Activated T-cell treated with anti-CD3 and anti-CD28 coated beads for 48 hours (primary cell): Measurements from ENCODE around the gene ALK.

Experiments
- DNase-seq: peaks from one replicate; pipeline ENCODE4 v3.0.0-alpha.2; 2020; ENCODE audit warnings: low read depth

The ALK gene

DNA sequence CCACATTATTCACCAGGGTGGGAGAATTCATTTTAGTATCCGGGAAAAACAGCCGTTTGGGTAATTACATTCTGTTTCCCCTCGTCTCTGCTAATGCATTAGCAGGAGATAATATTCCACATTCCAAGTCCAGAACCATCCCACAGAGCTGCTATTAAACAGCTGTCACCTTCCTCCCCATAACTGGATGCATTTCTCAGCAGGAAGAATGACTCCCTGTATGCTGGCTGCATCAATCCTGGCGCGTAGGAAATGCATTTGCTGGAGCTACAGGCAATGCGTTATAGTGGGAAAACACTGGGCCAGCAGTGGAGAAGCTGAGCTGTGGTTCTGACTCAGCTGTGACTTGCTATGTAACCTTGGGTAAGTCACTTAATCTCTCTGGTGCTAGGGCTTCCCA lies 560.2 kb downstream of the ALK start:
- DNase-seq = no peak

DNA sequence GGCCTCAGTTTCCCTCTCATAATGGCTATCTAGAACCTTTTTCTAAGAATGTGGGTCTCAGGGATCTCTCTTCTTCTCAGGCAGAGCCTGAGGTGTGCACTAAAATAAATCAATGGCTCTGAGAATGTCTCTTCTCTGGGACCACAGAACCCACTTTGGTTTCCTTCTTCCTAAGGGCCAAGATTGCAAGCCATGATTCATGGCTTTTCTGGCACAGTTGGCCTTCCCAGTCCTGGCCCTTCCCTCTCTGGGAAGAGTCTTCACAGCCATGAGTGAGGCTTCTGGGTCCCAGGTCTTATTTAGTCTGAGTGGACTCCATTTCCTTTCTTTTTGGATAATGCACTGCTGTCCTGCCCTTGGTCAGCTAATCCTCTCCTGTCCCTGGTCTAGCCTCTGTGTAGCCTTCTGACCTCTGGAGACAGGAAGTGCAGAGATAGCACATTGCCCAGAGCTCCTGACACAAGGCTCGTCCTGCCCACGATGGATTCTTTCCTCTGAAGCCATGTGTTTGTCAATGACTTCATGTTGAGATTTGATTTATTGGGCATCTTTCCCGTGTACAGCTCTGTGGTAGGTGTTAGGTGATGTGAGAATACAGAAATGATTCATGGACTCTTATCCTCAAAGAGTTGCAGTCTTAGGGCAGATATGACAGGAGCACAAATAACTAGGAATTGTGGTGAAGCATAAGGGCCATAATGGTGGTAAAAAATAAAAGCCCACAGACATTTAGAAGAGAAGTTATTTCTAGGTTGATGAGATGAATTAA lies 561.2 kb downstream of the ALK start:
- no peak for DNase-seq

DNA sequence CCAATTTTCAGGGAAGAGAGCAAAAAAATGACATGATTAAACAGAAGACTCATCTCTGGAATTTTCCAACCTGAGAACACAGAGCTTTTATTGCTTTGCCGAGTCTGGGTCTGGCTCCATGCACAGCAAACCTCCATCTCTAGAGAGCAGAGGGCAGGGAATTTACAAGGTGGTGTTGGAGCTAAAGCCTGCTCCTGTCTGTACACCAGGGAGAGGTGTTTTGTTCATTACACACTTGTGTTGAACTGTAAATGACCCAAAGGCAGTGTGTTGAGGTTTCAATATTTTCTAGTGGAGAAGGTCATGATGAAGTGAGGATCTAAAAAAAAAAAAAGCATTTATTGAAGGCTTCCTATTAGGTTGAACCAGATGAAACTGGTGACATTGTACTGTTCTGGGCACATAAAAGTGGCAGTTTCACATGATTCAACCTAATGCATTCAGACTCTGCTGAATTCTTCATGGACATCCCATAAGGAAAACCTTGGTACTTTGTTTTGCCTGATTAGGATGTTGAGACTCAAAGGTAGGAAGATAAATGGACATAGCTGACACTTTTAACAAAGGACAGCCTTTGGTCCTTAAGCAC lies 567.9 kb downstream of the ALK start:
- DNase-seq = no peak

DNA sequence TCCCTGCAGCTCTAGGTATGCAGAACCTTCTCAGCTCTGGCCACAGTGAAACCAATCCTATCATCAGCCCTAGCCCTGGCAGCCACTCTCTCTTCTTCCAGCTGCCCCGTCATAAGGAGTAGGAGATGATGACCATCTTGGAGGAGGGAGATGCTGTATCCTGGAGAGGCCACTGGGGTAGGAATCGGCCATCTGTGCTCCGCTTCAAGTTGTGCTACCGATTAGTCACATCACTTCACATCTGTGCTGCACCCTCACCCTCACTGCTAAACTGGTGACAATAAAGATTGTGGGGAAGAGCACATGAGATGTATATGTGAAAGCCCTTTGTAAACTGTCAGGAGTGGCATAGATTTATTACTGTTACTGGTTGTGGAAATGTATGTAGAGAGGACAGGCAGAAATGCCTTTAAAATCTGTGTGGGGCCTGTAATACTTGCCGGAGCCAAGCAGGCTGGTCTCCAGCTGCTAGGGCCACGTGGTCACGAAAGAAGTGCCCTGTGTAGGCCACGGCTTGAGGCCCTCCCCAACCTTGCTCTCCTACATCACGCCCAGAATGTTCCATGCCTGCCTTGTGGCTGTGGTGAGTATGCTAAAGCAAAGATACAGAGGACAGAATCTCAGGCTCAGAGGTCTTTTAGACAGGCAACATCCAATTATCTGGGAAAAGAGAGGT lies 569.3 kb downstream of the ALK start:
- DNase-seq = no peak

DNA sequence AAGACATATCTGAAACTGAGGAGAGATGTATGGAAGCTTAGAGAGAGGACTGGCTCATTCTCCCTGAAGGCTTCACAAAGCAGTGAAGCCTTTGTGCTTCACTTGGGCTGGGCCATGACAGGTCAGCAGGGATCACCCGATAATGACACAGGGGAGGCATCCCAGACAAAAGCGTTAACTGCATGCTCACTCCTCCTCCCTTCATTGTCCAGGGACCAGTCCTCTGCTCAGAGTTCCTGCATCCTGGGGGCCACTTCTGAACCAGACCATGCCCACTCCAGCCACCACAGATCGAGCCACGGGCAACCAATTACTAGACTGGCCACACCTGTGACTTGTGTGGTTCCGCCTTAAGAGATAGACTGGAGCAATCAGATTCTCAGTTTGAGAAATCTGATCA lies 570.1 kb downstream of the ALK start:
- no peak for DNase-seq

DNA sequence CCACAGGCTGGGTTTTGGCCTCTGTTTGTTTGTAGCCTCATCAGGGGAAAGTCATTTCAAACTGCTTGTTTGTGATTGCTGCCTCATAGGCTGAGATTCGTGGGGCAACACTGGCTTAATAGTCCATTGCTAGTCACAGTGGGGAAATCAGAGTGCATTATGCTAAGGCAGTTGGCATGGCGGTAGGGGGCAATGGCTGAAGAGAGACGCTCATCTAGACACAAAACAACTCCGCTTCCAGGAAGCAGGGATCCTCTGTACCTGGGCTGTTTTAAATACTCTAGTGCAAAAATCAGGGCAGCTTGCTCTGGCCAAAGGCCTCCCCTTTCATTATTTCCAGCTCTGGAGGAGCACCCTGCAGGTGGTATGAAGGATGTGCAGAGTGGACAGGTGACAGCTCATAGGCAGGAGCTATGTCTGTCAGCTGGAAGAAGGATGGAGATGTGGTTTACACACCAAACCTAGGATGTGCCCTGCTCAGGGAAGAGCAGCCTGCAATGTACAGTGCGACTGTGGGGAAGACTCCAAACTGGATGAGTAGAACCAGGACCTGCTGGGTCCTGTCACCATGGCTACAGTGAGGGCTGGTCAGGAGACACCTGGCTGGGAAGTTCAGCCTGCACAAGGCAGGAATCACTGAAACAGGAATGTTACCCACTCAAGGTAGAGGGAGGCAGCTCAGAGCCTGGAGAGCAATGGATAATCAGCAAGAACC lies 571.9 kb downstream of the ALK start:
- DNase-seq = no peak

DNA sequence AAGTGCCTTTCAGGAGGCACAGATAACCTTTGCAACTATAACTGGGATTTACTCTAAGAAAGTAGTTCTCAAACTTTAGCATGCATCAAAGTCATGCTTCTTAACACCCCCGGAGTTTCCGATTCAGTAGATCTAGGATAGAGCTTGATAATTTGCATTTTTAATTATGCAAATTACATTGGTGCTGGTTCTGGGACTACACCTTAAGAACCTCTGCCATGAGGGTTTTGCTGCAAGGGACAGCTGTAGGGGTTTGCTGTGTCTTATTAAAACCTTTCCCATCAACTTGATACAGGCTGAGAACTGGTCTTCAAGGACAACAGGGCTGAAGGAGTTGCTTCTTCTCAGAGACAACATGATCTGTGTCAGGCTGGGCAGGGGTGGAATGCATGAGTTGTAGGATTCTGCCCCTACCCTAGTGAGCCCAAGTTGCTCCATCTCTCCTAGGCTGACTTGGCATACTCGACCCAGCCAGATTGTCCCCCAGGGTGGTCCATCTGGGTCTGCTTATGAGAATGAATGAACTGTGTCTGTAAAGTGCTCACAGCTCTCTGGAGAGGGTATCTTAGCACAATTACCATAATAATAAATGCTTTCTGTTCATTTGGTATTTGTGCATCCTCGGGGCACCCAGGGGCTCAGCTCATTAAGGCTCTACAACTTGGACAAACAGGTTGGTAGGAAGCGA lies 573.5 kb downstream of the ALK start:
- DNase-seq = no peak

DNA sequence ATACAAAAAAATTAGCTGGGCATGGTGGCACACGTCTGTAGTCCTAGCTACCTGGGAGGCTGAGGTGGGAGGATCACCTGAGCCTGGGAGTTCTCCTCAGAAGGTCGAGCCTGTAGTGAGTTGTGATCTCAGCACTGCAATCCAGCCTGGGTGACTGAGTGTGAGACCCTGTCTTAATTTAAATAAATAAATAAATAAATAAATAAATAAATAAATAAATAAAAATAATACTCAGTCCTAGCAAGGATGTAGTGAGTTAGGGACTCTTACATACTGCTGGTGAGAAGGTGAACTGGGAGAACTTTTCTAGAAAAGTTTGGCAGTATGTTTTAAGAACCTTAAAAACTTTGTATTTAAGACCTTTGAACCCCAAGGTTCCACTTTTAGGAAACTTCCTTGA lies 576.1 kb downstream of the ALK start:
- DNase-seq = no peak

DNA sequence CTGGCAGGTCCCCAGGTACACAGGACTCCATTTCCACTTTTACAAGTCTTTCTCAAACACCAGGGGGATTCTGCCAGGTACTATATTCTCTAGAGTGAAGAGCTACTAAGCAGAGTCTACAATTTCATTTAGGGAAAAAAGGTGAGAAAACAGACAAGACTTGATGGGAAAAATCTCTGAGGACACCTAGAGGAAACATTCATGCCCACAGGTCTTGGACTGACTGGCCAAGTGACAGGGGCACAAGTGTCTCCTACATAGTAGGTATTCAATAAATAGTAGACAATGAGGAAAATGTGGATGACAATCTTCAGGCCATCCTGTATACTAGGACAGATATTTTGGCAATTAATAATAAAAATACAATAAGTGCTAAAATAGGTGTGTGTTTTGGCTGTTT lies 577.6 kb downstream of the ALK start:
- no peak for DNase-seq

DNA sequence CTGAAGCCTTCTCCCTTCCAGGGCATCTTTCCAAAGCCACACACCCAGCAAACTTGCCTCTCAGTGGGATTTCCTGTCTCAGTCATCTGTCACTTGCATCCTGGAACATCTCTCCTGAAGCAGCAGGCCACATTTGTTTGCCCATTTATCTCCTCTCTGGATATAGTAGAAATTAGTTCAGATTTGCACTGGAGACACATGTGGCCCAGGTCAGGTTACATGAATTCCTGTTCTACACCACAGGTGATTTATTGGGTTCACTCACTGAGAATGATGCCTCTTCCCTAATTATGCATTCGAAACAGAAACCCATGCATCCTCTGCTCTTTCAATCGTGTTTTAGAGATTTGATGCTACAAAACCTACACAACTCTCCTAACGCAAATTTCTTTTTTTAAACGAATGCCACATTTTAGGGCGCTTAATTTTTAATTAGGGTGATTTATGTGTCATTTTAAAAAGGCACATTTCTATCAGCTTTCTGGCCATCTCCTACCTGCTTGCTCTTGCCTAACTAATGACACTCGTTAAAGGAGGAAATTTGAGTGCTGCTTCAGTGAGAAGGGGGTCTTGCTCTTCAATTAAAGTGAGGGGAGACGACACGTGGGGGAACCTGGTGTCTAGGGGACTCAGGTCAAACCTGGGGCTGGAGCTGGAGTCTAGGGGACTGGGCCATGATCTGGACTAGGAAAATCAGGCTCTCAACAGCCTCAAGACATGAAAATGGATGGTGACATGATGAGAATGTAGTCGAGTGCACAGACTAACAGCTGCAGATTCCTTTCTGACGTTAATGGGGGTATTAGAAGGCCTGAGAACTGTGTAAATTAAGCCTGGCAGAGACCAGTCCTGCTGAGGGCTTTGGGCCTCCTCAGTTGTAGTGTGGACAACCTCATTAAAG lies 584.8 kb downstream of the ALK start:
- DNase-seq = no peak

DNA sequence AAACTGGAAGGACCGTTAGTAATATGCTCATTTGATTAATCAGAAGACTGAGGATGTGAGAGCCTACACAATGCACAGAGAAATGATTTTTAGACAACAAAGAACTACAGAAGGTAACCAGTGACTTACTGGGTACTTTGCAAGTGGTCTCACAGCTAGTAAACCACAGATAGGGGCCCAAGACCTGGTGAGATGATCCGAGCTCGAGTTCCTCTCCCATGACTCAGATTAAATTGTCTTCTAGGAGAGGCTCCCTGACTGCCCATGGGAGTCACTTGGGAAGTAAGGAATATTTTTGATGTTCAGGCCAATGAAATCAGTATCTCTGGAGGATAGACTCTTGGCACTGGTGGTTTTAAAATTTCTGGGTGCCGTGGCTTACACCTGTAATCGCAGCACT lies 586.0 kb downstream of the ALK start:
- DNase-seq = no peak

DNA sequence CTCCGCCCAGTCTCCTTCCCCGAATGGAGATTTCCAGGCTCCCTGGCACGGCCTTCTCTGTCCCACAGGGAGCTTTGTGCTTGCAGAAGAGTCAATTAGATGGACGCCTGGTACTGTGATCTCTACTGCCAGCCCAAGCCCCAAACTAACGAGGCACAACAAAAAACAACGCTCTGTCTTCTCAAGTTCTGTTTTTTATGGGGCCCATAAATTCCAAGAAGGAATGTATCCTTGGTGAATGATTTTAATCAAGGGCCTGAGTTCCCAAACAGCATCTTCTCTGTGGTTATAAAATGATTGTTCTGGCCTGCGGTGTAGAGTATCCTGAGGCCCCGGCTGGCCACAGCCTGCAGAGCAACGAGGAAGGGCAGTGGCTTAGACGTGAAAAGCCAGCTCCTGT lies 586.7 kb downstream of the ALK start:
- no peak for DNase-seq

DNA sequence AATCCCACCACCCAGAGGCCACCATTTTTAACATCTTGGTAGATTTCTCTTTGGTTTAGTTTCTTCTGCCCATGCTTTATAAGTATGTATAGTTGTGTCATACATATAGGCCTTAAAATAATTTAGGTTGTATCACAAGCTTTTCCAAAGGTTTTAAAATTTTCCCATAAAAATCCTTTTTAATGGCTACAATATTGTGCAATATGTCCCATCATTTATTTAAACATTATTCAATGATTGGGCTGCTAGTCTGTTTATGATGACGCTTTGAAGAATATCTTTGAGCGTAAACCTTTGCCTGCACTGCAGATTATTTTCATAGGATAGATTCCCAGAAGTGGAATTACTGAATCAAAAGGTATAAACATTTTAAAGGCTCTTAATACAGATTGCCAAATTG lies 588.8 kb downstream of the ALK start:
- no peak for DNase-seq

DNA sequence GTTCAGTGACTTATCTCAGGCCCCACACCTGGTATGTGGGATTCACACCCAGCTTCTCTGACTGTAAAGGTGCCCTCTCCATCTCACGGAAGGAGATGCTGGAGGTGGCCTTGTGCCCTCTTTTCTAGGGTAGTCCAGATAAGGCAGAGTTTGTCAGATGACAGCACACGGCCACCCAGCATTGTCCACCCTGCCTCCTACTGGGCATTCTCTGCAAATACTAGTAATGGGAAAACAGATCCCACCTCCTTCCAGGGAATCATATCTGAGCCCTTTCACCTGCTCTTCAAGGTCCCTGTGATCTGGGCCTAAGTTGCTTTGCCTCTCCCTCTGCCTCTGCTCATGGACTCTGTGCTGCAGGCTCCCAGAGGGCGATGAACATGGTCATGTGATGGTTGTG lies 591.5 kb downstream of the ALK start:
- DNase-seq = no peak

DNA sequence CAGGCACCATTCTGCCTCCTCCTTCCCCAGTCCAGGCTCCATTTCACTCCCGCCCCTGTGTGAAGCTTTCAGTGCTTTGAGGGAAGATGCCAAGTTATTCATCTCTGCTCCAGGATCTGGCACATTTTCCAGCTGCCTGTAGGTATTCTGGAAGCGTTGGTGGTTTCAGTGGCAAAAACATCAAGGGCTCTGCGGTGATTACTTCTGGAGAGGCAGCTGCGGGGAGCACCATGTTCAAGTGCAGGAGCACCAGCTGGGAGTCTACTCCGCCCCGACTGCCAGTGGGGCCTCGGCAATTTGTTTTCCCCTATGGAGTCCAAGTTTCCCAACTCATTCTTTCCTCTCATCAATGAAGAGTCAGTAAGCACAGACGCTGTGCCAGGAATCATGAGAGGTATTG lies 594.5 kb downstream of the ALK start:
- no peak for DNase-seq

DNA sequence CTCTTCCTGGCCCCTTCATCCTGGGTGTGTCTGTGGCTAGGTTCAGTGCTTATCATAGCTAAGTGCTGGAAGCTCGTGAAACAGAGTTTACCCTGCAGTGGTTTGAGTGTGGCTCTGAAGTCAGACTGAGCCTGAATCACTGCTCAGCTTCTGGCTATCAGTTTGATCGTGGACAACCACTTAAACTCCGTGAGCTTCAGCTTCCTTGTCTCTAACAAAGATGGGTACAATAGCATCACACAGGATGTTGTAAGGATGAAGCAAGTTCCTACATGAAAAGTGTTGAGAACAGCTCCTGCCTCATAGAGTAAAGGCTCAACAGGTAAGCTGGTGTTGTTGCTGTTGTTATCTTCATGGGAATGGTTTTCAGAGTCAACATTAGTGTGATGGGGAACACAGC lies 595.8 kb downstream of the ALK start:
- DNase-seq = no peak

DNA sequence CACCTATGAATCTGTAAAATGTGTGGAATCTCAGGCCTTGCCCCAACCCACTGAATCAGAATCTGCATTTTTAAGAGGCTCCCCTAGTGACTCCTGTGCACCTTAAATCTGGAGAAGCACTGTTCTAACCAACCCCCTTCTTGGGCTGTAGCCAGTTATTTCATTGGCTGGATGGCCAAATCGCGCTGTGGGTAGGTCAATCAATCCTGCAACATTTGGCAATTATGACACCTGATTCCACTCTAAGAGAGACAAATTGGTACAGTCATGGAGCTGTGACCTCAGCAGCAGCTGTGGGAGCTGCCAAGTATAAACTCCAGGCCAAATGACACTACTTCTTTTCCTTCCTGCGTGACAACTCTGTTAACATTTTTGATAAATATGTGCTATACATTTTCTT lies 597.4 kb downstream of the ALK start:
- DNase-seq = no peak

DNA sequence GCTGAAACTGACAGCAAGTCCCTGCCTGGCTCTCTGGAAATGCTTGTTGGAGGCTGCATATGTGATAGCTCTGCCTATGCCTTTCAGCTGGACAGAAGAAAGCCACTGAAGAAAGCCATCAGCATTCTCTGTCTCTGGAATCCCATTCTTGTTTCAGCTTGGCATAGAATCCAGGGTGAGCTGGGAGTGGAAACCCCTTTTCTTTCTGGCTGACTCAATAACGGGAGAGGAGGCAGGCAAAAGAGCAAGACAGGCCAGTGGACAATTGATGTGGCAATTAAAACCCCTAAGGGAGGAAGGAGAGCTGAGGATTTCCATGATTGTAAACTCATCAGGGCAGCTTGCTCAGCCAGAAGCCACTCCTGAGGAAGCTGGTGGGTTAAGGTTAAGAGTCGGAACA lies 598.1 kb downstream of the ALK start:
- DNase-seq = no peak

DNA sequence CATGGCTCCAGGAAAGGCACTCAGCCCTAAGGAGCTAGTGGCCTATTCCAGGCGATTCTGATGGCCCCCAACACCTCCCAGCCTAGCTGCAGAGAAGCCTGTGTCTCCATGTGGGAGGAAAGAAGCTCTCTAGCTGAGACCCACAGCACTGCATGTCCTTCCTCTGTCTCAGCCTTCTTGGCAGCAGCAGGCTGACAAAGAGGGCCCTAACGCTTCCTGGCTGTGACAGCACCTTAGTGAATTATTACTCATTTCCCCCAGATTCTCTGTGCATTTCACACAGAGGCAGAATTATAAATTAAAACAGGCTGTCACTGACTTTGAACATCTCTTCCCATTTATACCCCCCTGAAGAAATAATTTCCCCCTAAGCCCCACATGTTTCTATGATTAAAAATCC lies 599.4 kb downstream of the ALK start:
- DNase-seq = peak; percentile 20

DNA sequence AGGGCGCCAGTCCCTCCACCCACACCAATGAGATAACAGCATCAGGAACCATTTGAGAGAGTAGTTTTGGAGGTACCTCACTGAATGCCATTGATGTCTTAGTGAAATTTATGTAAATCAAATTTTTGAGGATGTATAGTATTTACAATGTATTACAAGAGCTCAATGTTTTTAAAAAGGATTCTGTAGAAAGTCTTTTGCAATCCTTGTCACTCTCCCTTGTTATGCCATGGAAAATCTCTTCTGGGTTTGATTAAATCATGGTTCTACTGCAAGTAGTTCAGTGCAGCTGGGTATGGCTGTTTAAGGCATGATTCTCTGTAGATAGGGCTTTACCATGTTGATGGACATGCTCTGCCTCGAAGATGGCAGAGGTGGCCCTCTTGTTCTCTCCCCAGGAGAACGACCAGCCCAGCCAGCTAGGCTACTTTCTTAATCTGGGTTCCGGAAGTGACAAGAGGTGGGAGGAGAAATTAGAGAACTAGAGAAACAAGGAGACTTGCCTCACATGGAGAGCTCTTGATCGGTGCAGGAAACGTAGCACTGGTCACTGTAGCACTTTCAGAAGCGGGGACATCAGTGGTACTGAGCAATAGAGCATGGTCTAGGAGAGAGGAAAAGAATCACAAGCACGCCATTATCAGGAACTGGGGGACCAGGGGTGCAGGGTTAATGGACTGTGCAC lies 603.4 kb downstream of the ALK start:
- no peak for DNase-seq

DNA sequence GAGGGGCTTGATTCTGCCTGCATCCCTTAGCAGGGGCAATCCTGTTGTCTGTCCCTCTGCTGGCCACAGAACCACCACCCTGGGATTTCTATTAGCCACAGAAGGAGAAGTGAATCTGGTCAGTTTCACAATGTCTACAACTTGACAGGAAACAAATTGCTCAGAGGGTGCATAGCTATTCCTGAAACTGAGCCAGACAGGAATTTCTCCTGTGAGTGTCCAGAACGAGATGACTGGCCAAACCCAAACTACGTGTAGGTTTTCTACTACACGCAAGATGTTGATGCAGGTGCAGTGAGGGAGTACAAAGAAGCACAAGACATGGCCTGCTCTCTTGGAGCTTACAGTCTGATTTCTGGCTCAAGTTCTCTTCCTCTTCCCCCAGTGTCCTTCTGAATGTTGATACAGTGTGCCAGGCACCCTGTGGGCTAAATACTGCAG lies 604.3 kb downstream of the ALK start:
- no peak for DNase-seq
